HuH-7 (cell line): ENCODE measurements around the gene ITIH6.
"Not testable (repeated sequence)": the region's sequence is repeated elsewhere in the genome, so short reads cannot be mapped to it uniquely, and the experiment has no call there.

Source experiments
- DNase-seq: peaks from one replicate; pipeline ENCODE4 v3.0.0; 2011; ENCODE audit warnings: low spot score

Gene ITIH6

GRCh38 chrX:54808109-54808604 lies 10.1 kb upstream of the ITIH6 start:
- peak; percentile 28 for DNase-seq

- no peak for DNase-seq
Observed at GRCh38 chrX:54807524-54808108, 9.6 kb upstream of the ITIH6 start, which contains the start of gene MAGED2. MAGED2 (plus strand) TSS chrX:54807745; CDS start chrX:54809332, 1,587 bp downstream.

- no peak for DNase-seq
Observed at GRCh38 chrX:54799046-54799445, 991 bp upstream of the ITIH6 start.

- no peak for DNase-seq
Observed at GRCh38 chrX:54794795-54795194, 3.3 kb downstream of the ITIH6 start.

- DNase-seq, result no peak
Observed at GRCh38 chrX:54794028-54794427, 4.0 kb downstream of the ITIH6 start.

- not testable (repeated sequence) for DNase-seq
Observed at GRCh38 chrX:54789405-54789804, 8.7 kb downstream of the ITIH6 start.

- DNase-seq, result no peak
Observed at GRCh38 chrX:54788446-54788845, 9.6 kb downstream of the ITIH6 start.

- peak; percentile 20 for DNase-seq
Observed at GRCh38 chrX:54786967-54787366, 11.1 kb downstream of the ITIH6 start.

GRCh38 chrX:54785901-54786300 lies 12.2 kb downstream of the ITIH6 start:
- DNase-seq, result peak; percentile 13

GRCh38 chrX:54776987-54777672 lies 20.9 kb downstream of the ITIH6 start:
- DNase-seq, result no peak

- no peak for DNase-seq
Observed at GRCh38 chrX:54776061-54776460, 22.0 kb downstream of the ITIH6 start.

GRCh38 chrX:54774391-54775094 lies 23.5 kb downstream of the ITIH6 start:
- DNase-seq, result not testable (repeated sequence)

GRCh38 chrX:54758114-54759055 lies 39.7 kb downstream of the ITIH6 start:
- DNase-seq, result peak; percentile 10

- DNase-seq, result no peak
Observed at GRCh38 chrX:54754854-54755253, 43.2 kb downstream of the ITIH6 start.

- DNase-seq, result no peak
Observed at GRCh38 chrX:54748626-54749025, 49.4 kb downstream of the ITIH6 start.

GRCh38 chrX:54747733-54748393 lies 50.2 kb downstream of the ITIH6 start:
- no peak for DNase-seq

GRCh38 chrX:54746928-54747327 lies 51.1 kb downstream of the ITIH6 start:
- DNase-seq, result no peak

- no peak for DNase-seq
Observed at GRCh38 chrX:54745676-54746075, 52.4 kb downstream of the ITIH6 start.

- DNase-seq, result not testable (repeated sequence)
Observed at GRCh38 chrX:54738567-54738966, 59.5 kb downstream of the ITIH6 start.

- not testable (repeated sequence) for DNase-seq
Observed at GRCh38 chrX:54736298-54736942, 61.6 kb downstream of the ITIH6 start.

GRCh38 chrX:54721424-54721823 lies 76.6 kb downstream of the ITIH6 start:
- DNase-seq, result no peak
